B cell (primary cell): ENCODE measurements around the gene CACNA1G.

Experiments
- CTCF ChIP-seq: fragments of 200-600 bp; IDR thresholded peaks from one replicate; pipeline ENCODE4 v1.8.0; 2022; ENCODE audit warnings: antibody characterized with exemption, mild to moderate bottlenecking
- EZH2 ChIP-seq: IDR thresholded peaks from 2 replicates; pipeline ENCODE4 v1.6.1; 2012; ENCODE audit warnings: borderline replicate concordance, low read depth, mild to moderate bottlenecking, moderate library complexity, low read length; ENCODE audit not compliant: insufficient read depth, poor library complexity, severe bottlenecking

- no peak for TF ChIP-seq CTCF
- TF ChIP-seq EZH2 = no peak
These were observed 101.4 kb downstream of the CACNA1G start for GRCh38 chr17:50661795-50662391.
